Lung (tissue), 12 donors: ENCODE data around the gene SFXN2. TPM values are rescaled to one million over a fixed set of nuclear protein-coding genes. Genes with fewer than 3 reads are reported as not detected.

Experiments used
- ATAC-seq: fragments of 200-7000 bp; cut with Tn5 transposase; one replicate; pipeline ENCODE4 v1.9.1; 2020; ENCODE audit warnings: moderate number of reproducible peaks; ENCODE audit not compliant: insufficient read depth, low FRiP score
- DNase-seq, 3 donors: peaks; one replicate each; pipeline ENCODE4 v3.0.0-alpha.2; 2013 to 2017
- H3K27ac ChIP-seq, 2 donors: one replicate each; pipeline ENCODE4 v1.5.1; 2013; ENCODE audit warnings: mild to moderate bottlenecking in 2 of 2, moderate library complexity in 2 of 2, control low read depth in 1 of 2, inconsistent platforms in 1 of 2, low read depth in 1 of 2, low read length in 1 of 2
- H3K27me3 ChIP-seq, 3 donors: one replicate each; pipeline ENCODE4 v1.5.1; 2013; ENCODE audit warnings: low read length in 2 of 3; ENCODE audit not compliant: control insufficient read depth in 3 of 3, insufficient read depth in 3 of 3
- H3K36me3 ChIP-seq, 4 donors: one replicate each; pipeline ENCODE4 v1.5.1; 2013; ENCODE audit warnings: low read length in 4 of 4, mild to moderate bottlenecking in 1 of 4, moderate library complexity in 1 of 4; ENCODE audit not compliant: control insufficient read depth in 4 of 4, insufficient read depth in 4 of 4
- H3K4me1 ChIP-seq, 5 donors: one replicate each; pipeline ENCODE4 v1.5.1; 2013; ENCODE audit warnings: low read length in 5 of 5, mild to moderate bottlenecking in 2 of 5, moderate library complexity in 1 of 5; ENCODE audit not compliant: control insufficient read depth in 5 of 5, insufficient read depth in 5 of 5
- H3K4me3 ChIP-seq: one replicate; pipeline ENCODE4 v1.5.1; 2013; ENCODE audit warnings: mild to moderate bottlenecking, control low read depth, moderate library complexity
- H3K9ac ChIP-seq, 2 donors: one replicate each; pipeline ENCODE4 v1.5.1; 2013; ENCODE audit warnings: low read length in 2 of 2, control low read depth in 1 of 2; ENCODE audit not compliant: insufficient read depth in 1 of 2
- H3K9me3 ChIP-seq, 4 donors: one replicate each; pipeline ENCODE4 v1.5.1; 2013; ENCODE audit warnings: low read length in 3 of 4, mild to moderate bottlenecking in 1 of 4, moderate library complexity in 1 of 4; ENCODE audit not compliant: control insufficient read depth in 4 of 4, insufficient read depth in 3 of 4
- CTCF ChIP-seq: IDR thresholded peaks from 2 replicates; pipeline ENCODE4 v1.5.1; 2012; ENCODE audit warnings: mild to moderate bottlenecking; ENCODE audit errors: control extremely low read depth, extremely low read depth
- WGBS, 2 donors: extraction: QIAGEN DNeasy Blood & Tissue Kit; methylation state at CpG; one replicate each; pipeline ENCODE4 v1.1.7; 2013; 5-methylcytosine and 5-hydroxymethylcytosine counted together
- polyA plus RNA-seq, 2 donors: library from polyadenylated mRNA; stranded (reverse); fragments of 200-250 nt; gene quantifications; one replicate each; pipeline ENCODE4 v1.2.1, GENCODE V29; 2013
- total RNA-seq, 2 donors: library from RNA; depleted of rRNA in 1 of 2; stranded (reverse); fragments of >200 nt in 1 of 2; gene quantifications; one replicate each; pipeline ENCODE4 v1.2.1, GENCODE V29; 2014 to 2021
- donor health status: control.
- donor health status: control.
- donor health status: Bipolar disorder and iron deficiency.
- donor health status: healthy.
- donor health status: DM: yes; HTN: yes; CAD: no.

Gene SFXN2
- total and polyA plus RNA-seq, 4 donors: 10.8 to 27.0 (median 14.0) TPM

DNA sequence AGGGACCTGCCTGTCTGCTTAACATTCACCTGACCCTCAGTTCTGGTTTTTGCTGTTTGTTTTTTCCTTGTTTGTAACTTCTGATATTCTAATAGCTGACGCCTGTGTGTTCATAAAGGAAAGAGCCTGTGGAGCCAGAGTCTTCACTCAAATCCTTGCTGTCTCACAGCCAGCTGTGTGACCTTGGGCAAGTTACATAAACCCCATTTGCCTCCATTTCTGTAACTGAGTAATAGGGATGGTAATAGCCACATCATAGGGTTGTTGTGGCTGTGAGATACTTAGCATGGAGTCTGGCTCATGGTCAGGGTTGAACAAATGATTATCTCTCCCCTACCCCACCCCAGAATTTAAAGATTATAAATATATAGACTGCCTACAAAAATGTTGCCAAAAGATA, 56.4 kb downstream of the SFXN2 start:
- Histone ChIP-seq H3K9me3 (no peaks in the 10 kb centered on the region), H3K27ac (peak overlapping the region in 1 of 2 donors; percentile 56), H3K36me3 (peaks cover 0 to 1% (median under 1%) of the 10 kb centered on the region in 4 donors), H3K9ac (no peak overlapping the region), H3K27me3 (no peaks in the 10 kb centered on the region), H3K4me3 (no peak overlapping the region), H3K4me1 (peaks cover 17 to 26% (median 23%) of the 10 kb centered on the region in 5 donors)
- no peak for ATAC-seq
- WGBS, 2 donors: 86 to 96% methylated on average over 1 of the region's 1 CpG
- DNase-seq: no peak
- no peak for TF ChIP-seq CTCF

- no peaks in the 10 kb centered on the region for H3K27me3 ChIP-seq
- no peak overlapping the region for H3K9ac ChIP-seq
- 50 to 63% methylated on average over 1 of the region's 1 CpG for WGBS, 2 donors
- no peaks in the 10 kb centered on the region for H3K9me3 ChIP-seq
- H3K4me1 ChIP-seq: peaks cover 25 to 36% (median 33%) of the 10 kb centered on the region in 5 donors
- H3K27ac ChIP-seq: peak overlapping the region in 1 of 2 donors; percentile 83
- H3K4me3 ChIP-seq: no peak overlapping the region
- H3K36me3 ChIP-seq: peaks cover 0 to 1% (median 0%) of the 10 kb centered on the region in 4 donors
- no peak for ATAC-seq
- DNase-seq: no peak
- TF ChIP-seq CTCF: no peak
These were observed 58.9 kb downstream of the SFXN2 start for GRCh38 chr10:102773320-102773719.

DNA sequence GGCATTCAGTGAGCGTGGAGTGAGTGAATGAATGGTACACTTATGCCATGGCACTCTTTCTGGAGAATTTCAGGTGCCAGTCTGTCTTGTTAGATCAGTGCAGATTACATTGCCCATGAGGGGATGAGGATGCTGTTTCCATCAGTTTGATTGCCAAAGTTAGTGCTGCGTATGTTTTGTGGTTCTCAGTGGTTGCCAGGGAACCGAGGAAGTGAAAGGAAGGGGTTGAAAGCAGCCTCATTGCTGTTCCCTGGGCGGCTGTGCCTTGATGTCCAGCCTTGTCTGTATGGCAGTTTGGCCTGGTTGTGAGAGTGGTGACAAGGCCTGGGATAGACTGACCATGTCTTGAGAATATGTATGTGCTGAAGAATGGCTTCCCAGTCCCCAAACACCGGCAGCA, 59.5 kb downstream of the SFXN2 start:
- peak overlapping the region; percentile 83 to 99 for H3K27ac ChIP-seq
- no peaks in the 10 kb centered on the region for H3K27me3 ChIP-seq
- H3K9me3 ChIP-seq: no peaks in the 10 kb centered on the region
- peaks cover 25 to 34% (median 34%) of the 10 kb centered on the region in 5 donors for H3K4me1 ChIP-seq
- ATAC-seq (no peak), DNase-seq (peak in 2 of 3 donors; percentile 50 to 57)
- no peak overlapping the region for H3K9ac ChIP-seq
- H3K4me3 ChIP-seq: no peak overlapping the region
- H3K36me3 ChIP-seq: peaks cover 0 to under 1% (median 0%) of the 10 kb centered on the region in 4 donors
- no peak for TF ChIP-seq CTCF
- 48 to 54% methylated on average over 5 of the region's 5 CpGs for WGBS, 2 donors
